HepG2 (cell line): Measurements from ENCODE around the gene AP1M2. TPM values are rescaled to one million over a fixed set of nuclear protein-coding genes. Genes with fewer than 3 reads are reported as not detected.

ENCODE experiments used
- BCL3 ChIP-seq: sonication (generic); formaldehyde crosslinking; IDR thresholded peaks from 2 replicates; pipeline ENCODE4 v1.5.1; 2020; ENCODE audit warnings: mild to moderate bottlenecking, missing genetic modification reagents, moderate library complexity
- CCDC6 ChIP-seq: sonication (generic); formaldehyde crosslinking; IDR thresholded peaks from 2 replicates; pipeline ENCODE4 v1.8.1; 2022; ENCODE audit warnings: mild to moderate bottlenecking, missing genetic modification reagents, moderate library complexity
- HDAC2 ChIP-seq: sonication (generic); formaldehyde crosslinking; IDR thresholded peaks from 2 replicates; pipeline ENCODE4 v1.4.0; 2020; ENCODE audit warnings: missing genetic modification reagents
- KAT8 ChIP-seq: IDR thresholded peaks from 2 replicates; pipeline ENCODE4 v1.6.1; 2016; ENCODE audit warnings: missing genetic modification reagents, missing compliant biosample characterization
- PHF20 ChIP-seq: sonication (generic); formaldehyde crosslinking; IDR thresholded peaks from 2 replicates; pipeline ENCODE4 v1.5.0; 2020; ENCODE audit warnings: mild to moderate bottlenecking, missing genetic modification reagents
- POLR2A ChIP-seq, 2 experiments: IDR thresholded peaks; 2 replicates each; pipeline ENCODE4 v1.6.1; 2011; ENCODE audit warnings: low read depth in 2 of 2, low read length in 2 of 2, mild to moderate bottlenecking in 1 of 2, moderate library complexity in 1 of 2; ENCODE audit not compliant: insufficient read depth in 1 of 2
- REPIN1 ChIP-seq: sonication (generic); formaldehyde crosslinking; IDR thresholded peaks from 2 replicates; pipeline ENCODE4 v1.8.0; 2022; ENCODE audit warnings: missing genetic modification reagents, low read depth, mild to moderate bottlenecking, borderline replicate concordance
- SETDB1 ChIP-seq: sonication (generic); formaldehyde crosslinking; IDR thresholded peaks from 2 replicates; pipeline ENCODE4 v1.5.1; 2020; ENCODE audit warnings: missing genetic modification reagents, mild to moderate bottlenecking, borderline replicate concordance
- SIN3A ChIP-seq: IDR thresholded peaks from 2 replicates; pipeline ENCODE4 v1.6.1; 2011; ENCODE audit warnings: low read depth, mild to moderate bottlenecking, control low read depth, low read length, borderline replicate concordance
- THAP11 ChIP-seq: IDR thresholded peaks from 2 replicates; pipeline ENCODE4 v1.6.1; 2016; ENCODE audit warnings: missing biosample characterization, missing genetic modification reagents
- TOPORS ChIP-seq: sonication (generic); formaldehyde crosslinking; IDR thresholded peaks from 2 replicates; pipeline ENCODE4 v1.8.0; 2023; ENCODE audit warnings: mild to moderate bottlenecking, missing genetic modification reagents
- UBTF ChIP-seq: sonication (generic); formaldehyde crosslinking; IDR thresholded peaks from 2 replicates; pipeline ENCODE4 v1.4.0; 2020; ENCODE audit warnings: mild to moderate bottlenecking, missing genetic modification reagents
- YEATS4 ChIP-seq: sonication (generic); formaldehyde crosslinking; IDR thresholded peaks from 2 replicates; pipeline ENCODE4 v1.4.0; 2020; ENCODE audit warnings: missing genetic modification reagents, borderline replicate concordance
- YY1 ChIP-seq: IDR thresholded peaks from 2 replicates; pipeline ENCODE4 v1.6.1; 2011; ENCODE audit warnings: low read length, low read depth, moderate library complexity, mild to moderate bottlenecking; ENCODE audit not compliant: insufficient read depth, insufficient replicate concordance
- ZMYM2 ChIP-seq: sonication (generic); formaldehyde crosslinking; IDR thresholded peaks from 2 replicates; pipeline ENCODE4 v1.8.0; 2022; ENCODE audit warnings: mild to moderate bottlenecking, missing genetic modification reagents
- ZNF263 ChIP-seq: sonication (generic); formaldehyde crosslinking; IDR thresholded peaks from 2 replicates; pipeline ENCODE4 v1.4.0; 2020; ENCODE audit warnings: missing genetic modification reagents
- ZNF274 ChIP-seq: sonication (generic); formaldehyde crosslinking; IDR thresholded peaks from 2 replicates; pipeline ENCODE4 v1.5.1; 2020; ENCODE audit warnings: mild to moderate bottlenecking, missing genetic modification reagents
- ZNF574 ChIP-seq: sonication (generic); formaldehyde crosslinking; IDR thresholded peaks from 2 replicates; pipeline ENCODE4 v1.4.0; 2020; ENCODE audit warnings: missing genetic modification reagents
- polyA plus RNA-seq, 8 experiments: library from polyadenylated mRNA; depleted of rRNA in 3 of 8; stranded (reverse) in 7 of 8; unstranded in 1 of 8; fragments of >200 nt; fragmentation: Illumina TruSeq in 4 of 8; extraction: Trizol in 4 of 8; gene quantifications; 2 replicates each; pipeline versions ENCODE4 v1.2.1 to v1.2.3, GENCODE V29; 2011 to 2016; ENCODE audit warnings: low read depth in 4 of 8, missing spikeins in 1 of 8, mixed read lengths in 1 of 8; ENCODE audit not compliant: insufficient read depth in 1 of 8
- total RNA-seq, 5 experiments: library from RNA; depleted of rRNA; stranded (reverse); fragments of >200 nt; fragmentation: Illumina TruSeq; extraction: Trizol; gene quantifications; 2 replicates each; pipeline ENCODE4 v1.2.3, GENCODE V29; 2016; ENCODE audit warnings: low read depth in 1 of 5
- TF ChIP-seq, protein P1 (sequence below): IDR thresholded peaks from 2 replicates; pipeline ENCODE4 v1.6.1; 2016; ENCODE audit warnings: missing compliant biosample characterization, missing genetic modification reagents, borderline replicate concordance
- TF ChIP-seq, protein P2 (sequence below): sonication (generic); formaldehyde crosslinking; IDR thresholded peaks from 2 replicates; pipeline ENCODE4 v1.5.1; 2020; ENCODE audit warnings: mild to moderate bottlenecking, moderate library complexity, missing genetic modification reagents

AP1M2 gene
- total and polyA plus RNA-seq, 2 of the 13 experiments (the other 11 are each of a cell fraction or from before 2014, with no cell fraction given) = 6.3 to 76.8 TPM

- TF ChIP-seq, protein P1, sequence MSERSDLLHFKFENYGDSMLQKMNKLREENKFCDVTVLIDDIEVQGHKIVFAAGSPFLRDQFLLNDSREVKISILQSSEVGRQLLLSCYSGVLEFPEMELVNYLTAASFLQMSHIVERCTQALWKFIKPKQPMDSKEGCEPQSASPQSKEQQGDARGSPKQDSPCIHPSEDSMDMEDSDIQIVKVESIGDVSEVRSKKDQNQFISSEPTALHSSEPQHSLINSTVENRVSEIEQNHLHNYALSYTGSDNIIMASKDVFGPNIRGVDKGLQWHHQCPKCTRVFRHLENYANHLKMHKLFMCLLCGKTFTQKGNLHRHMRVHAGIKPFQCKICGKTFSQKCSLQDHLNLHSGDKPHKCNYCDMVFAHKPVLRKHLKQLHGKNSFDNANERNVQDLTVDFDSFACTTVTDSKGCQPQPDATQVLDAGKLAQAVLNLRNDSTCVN = peak; percentile 19; the same call in 1 of the 2 replicates
- TF ChIP-seq YY1 = peak; percentile 34
- peak; percentile 15; the same call in 1 of the 2 replicates for TF ChIP-seq ZNF574 (CRISPR knock-in tag)
- TF ChIP-seq POLR2A (IDR thresholded peaks at IDR 0.05; ENCODE audit: insufficient read depth in 1 of 2, low read depth in 2 of 2, low read length in 2 of 2) = no peak
- 0 out of 2 replicates have a peak, but pooled peaks have one; percentile 44 for TF ChIP-seq ZNF263 (CRISPR knock-in tag)
- 0 out of 2 replicates have a peak, but pooled peaks have one; percentile 26 for TF ChIP-seq UBTF
- 0 out of 2 replicates have a peak, but pooled peaks have one; percentile 41 for TF ChIP-seq ZNF274 (CRISPR knock-in tag)
- 0 out of 2 replicates have a peak, but pooled peaks have one; percentile 42 for TF ChIP-seq BCL3 (CRISPR knock-in tag)
- peak; percentile 38; the same call in 1 of the 2 replicates for TF ChIP-seq KAT8
- peak; percentile 55; the same call in 1 of the 2 replicates for TF ChIP-seq THAP11 (CRISPR knock-in tag)
- TF ChIP-seq SETDB1 (CRISPR knock-in tag) = no peak
- no peak for TF ChIP-seq YEATS4 (CRISPR knock-in tag)
- 0 out of 2 replicates have a peak, but pooled peaks have one; percentile 21 for TF ChIP-seq ZMYM2
- TF ChIP-seq, protein P2, sequence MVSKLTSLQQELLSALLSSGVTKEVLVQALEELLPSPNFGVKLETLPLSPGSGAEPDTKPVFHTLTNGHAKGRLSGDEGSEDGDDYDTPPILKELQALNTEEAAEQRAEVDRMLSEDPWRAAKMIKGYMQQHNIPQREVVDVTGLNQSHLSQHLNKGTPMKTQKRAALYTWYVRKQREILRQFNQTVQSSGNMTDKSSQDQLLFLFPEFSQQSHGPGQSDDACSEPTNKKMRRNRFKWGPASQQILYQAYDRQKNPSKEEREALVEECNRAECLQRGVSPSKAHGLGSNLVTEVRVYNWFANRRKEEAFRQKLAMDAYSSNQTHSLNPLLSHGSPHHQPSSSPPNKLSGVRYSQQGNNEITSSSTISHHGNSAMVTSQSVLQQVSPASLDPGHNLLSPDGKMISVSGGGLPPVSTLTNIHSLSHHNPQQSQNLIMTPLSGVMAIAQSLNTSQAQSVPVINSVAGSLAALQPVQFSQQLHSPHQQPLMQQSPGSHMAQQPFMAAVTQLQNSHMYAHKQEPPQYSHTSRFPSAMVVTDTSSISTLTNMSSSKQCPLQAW (CRISPR knock-in tag) = peak; percentile 80
- TF ChIP-seq HDAC2 (CRISPR knock-in tag) = peak; percentile 15; the same call in 1 of the 2 replicates
- TF ChIP-seq TOPORS (CRISPR knock-in tag) = 0 out of 2 replicates have a peak, but pooled peaks have one; percentile 32
- TF ChIP-seq REPIN1 (CRISPR knock-in tag) = peak; percentile 74; the same call in 1 of the 2 replicates
- TF ChIP-seq SIN3A = no peak
- TF ChIP-seq CCDC6 (CRISPR knock-in tag) = 0 out of 2 replicates have a peak, but pooled peaks have one; percentile 27
- 0 out of 2 replicates have a peak, but pooled peaks have one; percentile 33 for TF ChIP-seq PHF20 (CRISPR knock-in tag)
Observed at GRCh38 chr19:10580979-10581631, 6.0 kb downstream of the AP1M2 start (continued).
